ENCODE data around the gene AKT3. TPM values are rescaled to one million over a fixed set of nuclear protein-coding genes. Genes with fewer than 3 reads are reported as not detected.

The AKT3 gene
- total and polyA plus RNA-seq, 7 donors = 2.1 to 105 (median 66.4) TPM

DNA sequence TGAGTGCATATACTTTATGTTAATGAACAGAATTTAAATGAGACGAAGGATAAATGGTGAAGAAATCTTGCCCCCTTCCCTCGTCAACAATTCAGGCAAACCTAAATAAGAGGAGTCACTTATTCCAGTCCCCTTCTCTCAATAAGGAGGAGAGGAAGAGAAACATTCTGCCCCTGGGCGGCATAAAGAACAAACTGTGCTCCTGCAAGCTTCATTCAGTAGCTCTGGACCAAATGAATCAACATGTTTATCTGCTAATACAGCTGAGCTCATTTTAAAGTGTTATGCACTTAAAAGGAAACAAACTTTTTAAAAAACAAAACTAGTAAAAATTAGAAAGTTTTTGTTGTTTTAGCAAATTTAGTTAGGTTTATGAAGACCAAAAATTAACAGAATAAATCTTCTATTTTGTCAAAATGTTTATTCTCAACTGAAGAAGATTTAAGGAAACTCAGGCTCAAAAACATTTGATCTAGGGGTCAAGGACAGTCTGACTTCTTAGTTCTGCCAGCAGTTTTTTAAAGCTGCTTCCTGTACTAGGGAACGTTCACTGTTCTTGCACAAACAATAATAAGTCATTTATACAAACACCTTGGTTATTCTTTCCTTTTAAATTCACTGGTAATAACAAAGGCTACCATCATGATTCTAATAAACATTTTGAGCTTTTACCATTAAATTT is 58.3 kb downstream of the AKT3 start:
- H3K27me3 ChIP-seq = no peaks in the 10 kb centered on the region
- intact Hi-C loops (cut with DNase I) = no loop called here
- peaks cover 0 to 68% (median 56%) of the 10 kb centered on the region in 4 donors for H3K4me1 ChIP-seq
- peak overlapping the region; percentile 45 to 58 (median 54) for H3K27ac ChIP-seq
- no peaks in the 10 kb centered on the region for H3K9me3 ChIP-seq
- TF ChIP-seq EP300 (IDR thresholded peaks at IDR 0.05) (peak in 2 of 4 donors; percentile 13 to 39), CTCF (IDR thresholded peaks at IDR 0.05) (no peak), POLR2AphosphoS5 (IDR thresholded peaks at IDR 0.05) (peak in 3 of 4 donors; percentile 34 to 67 (median 36)), POLR2A (IDR thresholded peaks at IDR 0.05) (no peak)
- no peak for DNase-seq
- WGBS, 2 donors = 55 to 60% methylated on average over 4 of the region's 4 CpGs
- H3K36me3 ChIP-seq = no peaks in the 10 kb centered on the region
- H3K4me3 ChIP-seq = no peak overlapping the region

DNA sequence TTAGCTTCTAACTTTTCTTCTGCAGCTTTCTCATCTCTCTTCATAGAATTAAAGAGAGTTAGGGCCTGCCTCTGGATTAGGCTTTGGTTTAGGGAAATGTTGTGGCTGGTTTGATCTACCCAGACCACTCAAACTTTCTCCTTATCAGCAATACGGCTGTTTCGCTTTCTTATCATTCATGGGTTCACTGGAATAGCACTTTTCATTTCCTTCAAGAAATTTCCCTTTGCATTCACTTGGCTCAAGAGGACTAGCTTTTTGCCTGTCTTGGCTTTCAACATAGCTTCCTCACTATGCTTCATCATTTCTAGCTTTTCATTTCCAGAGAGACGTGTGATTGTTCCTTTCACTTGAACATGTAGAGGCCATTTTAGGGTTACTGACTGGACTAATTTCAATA is 59.6 kb downstream of the AKT3 start:
- Histone ChIP-seq H3K4me3 (no peak overlapping the region), H3K27ac (peak overlapping the region; percentile 37 to 58 (median 54)), H3K9me3 (no peaks in the 10 kb centered on the region), H3K36me3 (no peaks in the 10 kb centered on the region), H3K4me1 (peaks cover 0 to 82% (median 65%) of the 10 kb centered on the region in 4 donors), H3K27me3 (no peaks in the 10 kb centered on the region)
- WGBS, 2 donors = 91 to 94% methylated on average over 3 of the region's 3 CpGs
- DNase-seq = no peak
- TF ChIP-seq EP300 (IDR thresholded peaks at IDR 0.05) (no peak), POLR2A (IDR thresholded peaks at IDR 0.05) (no peak), CTCF (IDR thresholded peaks at IDR 0.05) (no peak), POLR2AphosphoS5 (IDR thresholded peaks at IDR 0.05) (no peak)
- intact Hi-C loops (cut with DNase I) = no loop called here

GRCh38 chr1:243786531-243786930 is 63.5 kb downstream of the AKT3 start:
- 66 to 88% methylated on average over 3 of the region's 3 CpGs for WGBS, 2 donors
- Histone ChIP-seq H3K9me3 (no peaks in the 10 kb centered on the region), H3K36me3 (no peaks in the 10 kb centered on the region), H3K27me3 (no peaks in the 10 kb centered on the region), H3K4me3 (no peak overlapping the region), H3K4me1 (peaks cover 0 to 52% (median 33%) of the 10 kb centered on the region in 4 donors), H3K27ac (no peak overlapping the region)
- intact Hi-C loops (cut with DNase I) = no loop called here
- TF ChIP-seq POLR2A (IDR thresholded peaks at IDR 0.05) = no peak
- no peak for TF ChIP-seq CTCF (IDR thresholded peaks at IDR 0.05)
- no peak for TF ChIP-seq EP300 (IDR thresholded peaks at IDR 0.05)
- TF ChIP-seq POLR2AphosphoS5 (IDR thresholded peaks at IDR 0.05) = no peak
- DNase-seq = no peak

- H3K4me1 ChIP-seq = peaks cover 0 to 32% (median 14%) of the 10 kb centered on the region in 4 donors
- DNase-seq = no peak
- H3K9me3 ChIP-seq = no peaks in the 10 kb centered on the region
- WGBS, 2 donors = 88 to 94% methylated on average over 8 of the region's 8 CpGs
- H3K4me3 ChIP-seq = no peak overlapping the region
- H3K36me3 ChIP-seq = no peaks in the 10 kb centered on the region
- no peak overlapping the region for H3K27ac ChIP-seq
- no peak for TF ChIP-seq EP300 (IDR thresholded peaks at IDR 0.05)
- TF ChIP-seq CTCF (IDR thresholded peaks at IDR 0.05) = no peak
- TF ChIP-seq POLR2A (IDR thresholded peaks at IDR 0.05) = no peak
- TF ChIP-seq POLR2AphosphoS5 (IDR thresholded peaks at IDR 0.05) = no peak
- no peaks in the 10 kb centered on the region for H3K27me3 ChIP-seq
- intact Hi-C loops (cut with DNase I) = no loop called here
These were observed 65.5 kb downstream of the AKT3 start for GRCh38 chr1:243784506-243784905.

All from sigmoid colon (tissue), 7 donors.